NT2/D1 (cell line): ENCODE results near the gene FUNDC2.

Experiments used
- SUZ12 ChIP-seq: IDR thresholded peaks from 2 replicates; pipeline ENCODE4 v1.6.1; 2011; ENCODE audit not compliant: insufficient read length, insufficient read depth; ENCODE audit errors: extremely low read depth
- YY1 ChIP-seq: IDR thresholded peaks from 2 replicates; pipeline ENCODE4 v1.6.1; 2011; ENCODE audit not compliant: insufficient read length, insufficient read depth
- ZNF274 ChIP-seq: IDR thresholded peaks from 2 replicates; pipeline ENCODE4 v1.6.1; 2011; ENCODE audit warnings: mild to moderate bottlenecking, low read depth, low read length

DNA sequence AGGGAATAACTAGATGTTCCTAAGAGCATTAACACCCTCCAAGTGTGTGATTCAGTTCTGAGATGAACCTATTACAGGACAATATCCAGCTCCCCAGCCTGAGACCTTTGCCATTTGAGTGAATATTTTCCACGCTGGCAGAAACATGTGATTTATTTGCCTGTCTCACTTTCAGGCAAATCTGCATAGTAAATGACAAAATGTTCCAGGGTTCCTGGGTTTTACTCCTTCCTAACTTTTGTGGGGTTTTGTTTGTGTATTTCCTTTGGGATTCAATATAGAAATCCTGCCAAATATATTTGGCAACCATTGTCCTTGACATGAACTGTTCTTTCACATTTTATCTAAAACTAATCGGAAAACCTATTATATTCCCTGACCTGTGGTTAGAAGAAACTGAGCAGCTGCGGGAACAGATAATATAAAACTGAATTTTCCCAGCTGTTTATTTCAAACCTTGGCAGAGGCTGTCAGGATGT lies 16.6 kb upstream of the FUNDC2 start:
- no peak for TF ChIP-seq YY1
- no peak for TF ChIP-seq ZNF274
- no peak for TF ChIP-seq SUZ12
